Measurements from ENCODE around the gene SREK1IP1. TPM values are rescaled to one million over a fixed set of nuclear protein-coding genes. Genes with fewer than 3 reads are reported as not detected.

Gene SREK1IP1
- total RNA-seq, 3 donors from 2014 or later, result 15.2 to 24.1 (median 21.7) TPM

DNA sequence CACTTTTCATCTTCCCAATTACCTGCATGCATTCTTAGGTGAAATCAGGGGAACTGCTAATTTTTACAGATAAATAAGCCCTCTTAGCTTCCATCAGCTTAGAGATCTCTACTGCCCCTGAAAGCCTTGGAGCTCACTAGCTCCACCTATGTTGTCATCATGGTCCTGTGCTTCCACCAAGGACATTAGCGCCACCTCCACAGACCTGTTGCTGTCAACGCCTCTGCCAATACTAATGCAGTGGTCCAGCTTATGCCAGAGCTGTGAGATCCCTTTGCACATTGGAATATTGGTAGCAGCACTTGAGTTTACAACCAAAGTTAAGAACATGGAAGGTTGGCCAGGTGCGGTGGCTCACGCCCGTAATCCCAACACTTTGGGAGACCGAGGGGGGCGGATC, 85.9 kb downstream of the SREK1IP1 start:
- Histone ChIP-seq H3K4me3 (no peak overlapping the region), H3K36me3 (ENCODE audit: low read depth) (no peaks in the 10 kb centered on the region), H3K9me3 (no peaks in the 10 kb centered on the region), H3K4me1 (ENCODE audit: low read depth) (no peaks in the 10 kb centered on the region)
- TF ChIP-seq, protein P1, sequence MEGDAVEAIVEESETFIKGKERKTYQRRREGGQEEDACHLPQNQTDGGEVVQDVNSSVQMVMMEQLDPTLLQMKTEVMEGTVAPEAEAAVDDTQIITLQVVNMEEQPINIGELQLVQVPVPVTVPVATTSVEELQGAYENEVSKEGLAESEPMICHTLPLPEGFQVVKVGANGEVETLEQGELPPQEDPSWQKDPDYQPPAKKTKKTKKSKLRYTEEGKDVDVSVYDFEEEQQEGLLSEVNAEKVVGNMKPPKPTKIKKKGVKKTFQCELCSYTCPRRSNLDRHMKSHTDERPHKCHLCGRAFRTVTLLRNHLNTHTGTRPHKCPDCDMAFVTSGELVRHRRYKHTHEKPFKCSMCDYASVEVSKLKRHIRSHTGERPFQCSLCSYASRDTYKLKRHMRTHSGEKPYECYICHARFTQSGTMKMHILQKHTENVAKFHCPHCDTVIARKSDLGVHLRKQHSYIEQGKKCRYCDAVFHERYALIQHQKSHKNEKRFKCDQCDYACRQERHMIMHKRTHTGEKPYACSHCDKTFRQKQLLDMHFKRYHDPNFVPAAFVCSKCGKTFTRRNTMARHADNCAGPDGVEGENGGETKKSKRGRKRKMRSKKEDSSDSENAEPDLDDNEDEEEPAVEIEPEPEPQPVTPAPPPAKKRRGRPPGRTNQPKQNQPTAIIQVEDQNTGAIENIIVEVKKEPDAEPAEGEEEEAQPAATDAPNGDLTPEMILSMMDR (IDR thresholded peaks at IDR 0.05), result no peak
- intact Hi-C loops (cut with DNase I, micrococcal nuclease), result no loop called here
- DNase-seq (no peak), ATAC-seq (no peak)

DNA sequence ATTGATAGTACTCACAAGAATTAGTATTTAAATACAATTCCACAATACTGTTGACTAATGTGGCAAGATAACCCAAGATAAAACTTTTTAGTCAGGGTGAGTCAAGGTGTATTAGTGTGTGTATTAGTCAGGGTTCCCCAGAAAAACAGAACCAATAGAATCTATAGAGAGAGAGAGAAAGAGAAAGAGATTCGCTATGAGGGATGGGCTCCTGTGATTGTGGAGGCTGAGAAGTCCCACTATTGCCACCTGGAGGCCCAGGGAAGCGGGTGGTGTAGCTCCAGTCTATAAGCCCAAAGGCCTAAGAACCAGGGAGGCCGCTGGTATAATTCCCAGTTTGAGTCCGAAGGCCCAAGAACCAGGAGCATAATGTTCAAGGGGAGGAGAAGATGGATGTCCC, 88.2 kb downstream of the SREK1IP1 start:
- TF ChIP-seq, protein P1 (IDR thresholded peaks at IDR 0.05), result no peak
- no peak overlapping the region for H3K4me3 ChIP-seq
- DNase-seq, result no peak
- no peak for ATAC-seq
- H3K9me3 ChIP-seq, result no peaks in the 10 kb centered on the region
- intact Hi-C loops (cut with DNase I, micrococcal nuclease), result no loop called here
- no peaks in the 10 kb centered on the region for H3K4me1 ChIP-seq (ENCODE audit: low read depth)
- no peaks in the 10 kb centered on the region for H3K36me3 ChIP-seq (ENCODE audit: low read depth)

DNA sequence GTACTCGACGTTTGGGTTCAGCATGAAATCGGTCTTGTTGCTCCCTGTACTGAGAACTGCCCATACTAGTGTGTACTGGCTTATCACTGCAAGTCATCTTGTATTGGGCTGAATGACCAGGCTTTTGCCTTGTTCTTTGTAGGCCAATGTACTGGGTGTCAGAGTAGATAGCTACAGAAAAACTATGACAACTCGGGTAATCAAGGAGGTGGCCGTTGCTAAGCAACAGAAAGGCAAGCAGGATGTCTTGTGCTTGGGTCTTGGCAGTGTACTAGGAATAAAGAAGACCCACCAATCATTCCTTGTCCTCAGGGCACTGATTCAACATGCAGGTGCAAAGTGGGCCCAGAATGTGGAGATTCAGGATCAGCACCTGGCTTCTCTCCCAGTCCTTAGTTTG, 90.1 kb downstream of the SREK1IP1 start:
- Histone ChIP-seq H3K4me3 (no peak overlapping the region), H3K4me1 (ENCODE audit: low read depth) (no peaks in the 10 kb centered on the region), H3K36me3 (ENCODE audit: low read depth) (no peaks in the 10 kb centered on the region), H3K9me3 (no peaks in the 10 kb centered on the region)
- TF ChIP-seq, protein P1 (IDR thresholded peaks at IDR 0.05), result no peak
- intact Hi-C loops (cut with DNase I, micrococcal nuclease), result no loop called here
- no peak for DNase-seq
- ATAC-seq, result no peak

DNA sequence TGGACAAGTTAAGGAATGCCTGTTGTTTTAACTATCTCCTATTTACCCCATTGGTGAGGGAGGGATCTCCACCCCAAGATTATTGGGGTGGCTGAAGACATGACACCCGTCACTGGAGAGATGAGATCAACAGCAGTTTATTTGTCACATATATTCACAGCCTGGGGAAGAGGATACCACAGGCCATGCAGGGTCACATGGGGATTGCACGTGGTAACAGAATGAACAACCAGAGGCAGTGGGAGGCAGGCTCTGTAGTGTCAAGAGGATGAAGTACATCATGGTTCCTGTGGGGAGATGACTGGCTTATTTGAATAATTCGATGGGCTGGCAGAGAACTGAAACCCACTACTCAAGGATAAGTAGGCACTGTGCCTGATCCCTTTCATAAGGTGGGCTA, 96.8 kb downstream of the SREK1IP1 start:
- intact Hi-C loops (cut with DNase I, micrococcal nuclease), result no loop called here
- ATAC-seq, result no peak
- no peak overlapping the region for H3K4me3 ChIP-seq
- TF ChIP-seq, protein P1 (IDR thresholded peaks at IDR 0.05), result no peak
- H3K36me3 ChIP-seq (ENCODE audit: low read depth), result no peaks in the 10 kb centered on the region
- no peak for DNase-seq
- H3K9me3 ChIP-seq, result no peaks in the 10 kb centered on the region
- no peaks in the 10 kb centered on the region for H3K4me1 ChIP-seq (ENCODE audit: low read depth)

DNA sequence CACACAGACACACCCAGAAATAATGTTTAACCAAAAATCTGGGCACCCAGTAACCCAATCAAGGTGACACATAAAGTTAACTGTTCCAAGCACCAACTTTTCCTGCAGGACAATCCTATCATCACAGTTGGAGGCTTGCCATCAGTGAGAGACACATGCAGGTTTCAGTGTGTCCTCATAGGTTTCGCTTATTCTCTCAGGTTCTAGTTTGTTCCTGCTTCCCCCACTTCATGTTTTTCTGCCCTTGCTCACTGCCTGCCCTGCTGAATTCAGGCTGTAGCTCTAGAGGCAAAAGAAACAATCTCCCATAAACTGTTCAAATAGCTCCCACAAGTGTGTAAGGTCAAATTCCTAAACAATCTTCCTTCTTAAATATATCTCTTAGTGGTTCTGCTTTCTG, 98.2 kb downstream of the SREK1IP1 start:
- Histone ChIP-seq H3K36me3 (ENCODE audit: low read depth) (no peaks in the 10 kb centered on the region), H3K4me3 (no peak overlapping the region), H3K4me1 (ENCODE audit: low read depth) (no peaks in the 10 kb centered on the region), H3K9me3 (no peaks in the 10 kb centered on the region)
- ATAC-seq, result no peak
- TF ChIP-seq, protein P1 (IDR thresholded peaks at IDR 0.05), result no peak
- DNase-seq, result no peak
- intact Hi-C loops (cut with DNase I, micrococcal nuclease), result no loop called here

Other genes with a start within 250 kb of the SREK1IP1 start
- not detected for gene SHISAL2B, start 78.2 kb downstream of the SREK1IP1 start, total RNA-seq
- 10 to 100 TPM; 15.1 to 21.7 (median 15.2) TPM for gene CWC27, start 239 bp upstream of the SREK1IP1 start, total RNA-seq